GM11168 (cell line): ENCODE results near the gene ZBTB20.

Experiments used
- in situ Hi-C: fragments of 300-500 bp; cut with MboI; formaldehyde crosslinking; loops from one replicate; pipeline ENCODE4 v1.12.0; 2022; ENCODE audit warnings: low sequenced_read_pairs; ENCODE audit not compliant: unreplicated experiment

Gene ZBTB20

DNA sequence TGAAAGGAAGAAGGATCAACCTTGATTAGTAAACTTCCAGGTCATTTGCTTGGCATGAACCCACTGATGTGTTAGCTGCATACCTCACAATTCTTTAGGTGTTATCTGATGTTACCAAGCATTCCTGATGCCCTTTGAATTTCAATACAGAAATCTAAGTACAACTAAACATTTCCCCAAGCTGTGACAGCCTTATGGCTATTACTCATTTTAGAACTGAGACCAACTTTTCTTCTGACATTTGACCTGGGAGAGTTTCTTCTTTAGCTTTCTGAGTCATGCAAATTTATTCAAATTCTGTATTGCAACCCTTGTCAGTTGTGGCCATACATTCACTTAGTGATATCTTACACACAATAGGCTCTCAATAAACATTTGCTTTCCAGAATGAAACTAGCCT lies 729.0 kb downstream of the ZBTB20 start:
- in situ Hi-C loops: no loop called here

DNA sequence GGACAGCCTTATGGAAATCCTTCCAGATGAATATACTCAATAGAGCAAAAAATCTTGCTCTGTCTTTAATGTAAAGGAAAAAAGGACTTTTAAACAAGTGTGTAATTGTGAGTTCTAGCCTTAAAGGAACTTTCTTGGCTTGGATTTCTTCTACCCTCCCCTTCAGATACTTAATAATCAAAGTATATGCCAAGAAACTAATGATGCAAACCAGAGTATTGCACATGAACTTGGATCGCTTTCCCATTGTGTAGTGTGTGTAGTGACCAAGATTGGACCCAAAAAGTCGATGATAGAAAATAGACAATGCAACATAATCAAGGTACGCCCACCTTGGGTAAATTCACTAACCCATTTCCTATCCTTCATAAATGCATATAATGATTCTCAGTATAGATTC lies 729.4 kb downstream of the ZBTB20 start:
- in situ Hi-C loops: no loop called here

DNA sequence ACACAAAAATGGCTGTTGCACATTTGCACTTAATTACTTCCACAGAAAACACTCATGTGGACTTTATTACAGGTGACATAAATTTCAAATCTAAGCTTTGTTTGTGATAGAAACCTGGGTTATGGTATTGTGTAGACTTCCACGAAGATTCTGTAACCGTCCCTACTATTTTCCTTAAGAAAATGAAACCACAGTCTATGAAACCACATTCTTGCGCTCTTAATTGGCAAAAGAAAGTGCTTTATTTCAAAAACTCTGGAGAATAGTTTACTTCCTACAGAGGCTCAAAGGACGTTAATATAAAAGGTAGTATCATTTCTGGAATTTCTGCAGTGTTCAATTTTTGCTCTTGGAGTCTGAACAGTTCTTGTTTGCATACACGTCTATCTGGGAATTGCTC lies 729.8 kb downstream of the ZBTB20 start:
- in situ Hi-C loops: no loop called here

DNA sequence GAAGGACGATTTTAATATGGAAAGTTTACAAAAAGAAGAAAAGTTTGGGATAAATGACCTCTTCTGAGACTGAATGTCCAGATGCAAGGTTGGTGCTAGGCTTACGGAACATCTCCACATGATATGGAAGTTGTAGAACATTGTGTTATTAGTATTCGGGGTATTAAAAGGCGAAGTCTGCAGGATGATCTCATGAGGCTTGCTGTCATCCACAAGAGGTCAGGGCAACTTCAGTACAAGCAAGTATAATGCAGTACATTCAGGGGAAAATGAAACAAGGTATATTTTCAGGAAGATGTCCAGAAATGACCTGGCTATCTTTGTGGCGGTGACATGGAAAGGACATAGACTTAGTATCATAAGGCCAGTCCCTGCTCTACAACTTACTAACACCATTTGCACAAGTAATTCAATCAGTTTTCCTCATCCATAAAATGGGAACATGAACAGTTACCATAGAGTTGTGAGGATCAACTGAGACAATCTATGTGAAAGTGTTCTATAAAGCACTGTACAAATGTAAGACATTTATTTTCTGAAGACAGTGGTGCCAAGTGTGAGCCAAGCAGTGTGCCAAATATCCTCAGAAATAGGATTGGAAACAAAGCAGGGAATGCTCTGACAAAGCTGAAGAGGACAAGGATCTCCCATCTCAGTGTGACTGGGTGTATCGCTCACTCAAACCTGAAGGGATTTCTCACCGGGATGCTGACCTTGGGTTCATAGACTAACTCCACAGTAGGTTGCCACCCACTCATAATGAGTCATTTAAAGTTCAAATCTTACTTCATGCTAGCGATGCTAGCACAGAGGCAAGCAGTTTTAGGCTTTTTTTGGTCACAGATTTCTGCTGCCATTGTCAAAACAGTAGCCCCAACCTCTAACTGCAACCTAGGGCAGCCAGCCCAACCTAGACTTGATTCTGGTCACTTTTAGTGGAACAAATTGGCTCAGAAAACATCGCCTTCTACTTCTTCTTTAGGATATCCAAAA lies 735.0 kb downstream of the ZBTB20 start:
- in situ Hi-C loops: no loop called here

DNA sequence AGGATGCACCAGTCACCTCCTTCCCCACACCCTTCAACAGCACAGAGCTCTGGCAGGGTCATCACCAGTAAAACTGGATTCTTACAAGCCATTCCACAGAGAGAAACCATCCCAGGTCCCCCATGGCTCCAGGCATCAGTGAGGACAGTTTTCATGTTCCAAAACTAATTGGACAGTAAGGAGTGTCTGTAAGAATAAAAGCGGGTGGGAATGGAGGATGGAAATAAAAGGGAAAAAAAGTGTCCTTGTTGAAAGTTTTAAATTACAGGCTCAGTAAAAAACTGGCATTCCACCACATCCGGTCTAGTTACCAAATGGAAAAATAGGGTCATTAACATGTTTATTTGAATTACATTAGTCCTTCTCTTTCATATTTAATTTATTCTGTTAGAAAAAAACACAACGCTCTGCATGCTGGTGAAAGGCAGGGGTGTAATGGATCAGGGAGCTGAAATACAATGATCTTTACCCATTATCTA lies 735.9 kb downstream of the ZBTB20 start:
- in situ Hi-C loops: no loop called here

DNA sequence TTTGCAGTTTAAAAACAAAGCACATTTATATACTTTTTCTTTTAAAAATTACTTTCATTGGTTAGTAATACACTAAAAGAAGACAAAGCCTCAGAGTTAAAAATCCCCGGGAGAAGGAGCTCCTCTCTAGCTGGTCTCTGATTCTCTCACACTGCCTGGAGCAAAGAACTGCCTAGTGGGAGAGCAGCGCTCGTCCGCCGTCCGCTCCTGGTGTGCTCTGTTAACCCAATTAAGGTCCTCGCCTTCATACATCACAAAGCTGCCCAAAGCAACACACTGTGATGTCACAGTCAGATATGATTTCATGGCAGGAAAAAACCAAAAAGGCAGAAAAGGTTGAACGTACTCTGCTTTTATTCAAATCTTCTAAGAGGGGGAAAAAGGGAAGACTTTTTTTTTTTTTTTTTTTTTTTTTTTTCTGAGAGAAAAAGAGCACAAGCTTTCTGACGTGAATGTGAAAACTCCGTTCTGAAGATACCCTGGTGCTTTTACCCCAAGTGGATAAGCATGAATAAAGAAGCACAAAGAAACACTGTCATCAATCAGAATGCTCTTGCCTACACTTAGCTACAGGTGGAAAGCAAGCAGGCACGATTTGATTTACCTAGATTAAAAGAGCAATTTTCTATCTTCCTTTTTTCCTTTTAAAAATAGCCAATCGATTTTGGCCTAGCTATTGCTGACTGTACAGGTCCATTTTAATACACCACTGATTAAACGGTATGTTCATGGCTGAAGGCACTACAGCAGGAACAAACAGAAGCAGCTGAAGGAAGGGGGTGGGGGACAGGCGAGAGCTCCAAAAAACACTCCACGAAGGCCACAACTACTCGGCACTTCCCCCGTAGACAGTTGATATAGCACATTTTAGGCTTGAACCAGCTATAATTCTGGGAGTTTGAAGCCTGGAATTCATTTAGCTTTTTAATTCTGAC lies 738.1 kb downstream of the ZBTB20 start:
- in situ Hi-C loops: no loop called here

DNA sequence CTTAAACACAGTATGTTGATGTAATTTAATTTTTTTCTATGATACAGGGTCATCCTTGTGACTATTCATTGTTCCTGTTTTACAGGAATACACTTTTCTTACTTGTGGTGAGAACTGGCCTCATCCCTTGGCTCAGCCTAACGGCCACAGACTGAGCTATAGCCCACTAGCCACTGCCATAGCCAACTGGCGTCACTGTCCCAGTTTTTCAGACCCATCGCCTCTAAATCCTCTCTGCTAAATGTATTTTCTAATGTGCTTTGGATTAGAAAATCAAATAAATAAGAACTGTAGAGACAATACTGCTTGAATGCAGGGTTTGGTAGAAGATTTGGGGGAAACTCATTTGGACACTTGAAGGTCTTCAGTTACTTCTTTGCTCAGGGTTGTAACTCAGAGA lies 740.2 kb downstream of the ZBTB20 start:
- in situ Hi-C loops: no loop called here

DNA sequence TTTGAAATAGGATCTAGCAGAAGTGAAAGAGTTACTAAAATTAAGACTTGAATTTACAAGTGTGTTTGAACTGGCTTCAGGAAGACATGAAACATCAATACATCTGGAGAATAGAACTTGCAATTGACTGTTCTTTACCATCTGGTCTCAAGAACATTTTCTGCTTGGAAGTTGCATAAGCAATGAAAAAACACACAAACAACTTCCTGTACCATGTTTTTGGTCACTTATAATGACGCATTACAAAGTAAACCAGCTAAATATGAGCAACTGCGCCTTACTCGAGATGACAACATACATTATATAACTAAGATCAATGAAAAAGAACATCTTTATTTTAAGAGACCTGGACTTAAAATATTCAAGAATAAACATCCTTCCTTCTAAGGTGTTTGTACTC lies 740.8 kb downstream of the ZBTB20 start:
- in situ Hi-C loops: no loop called here

DNA sequence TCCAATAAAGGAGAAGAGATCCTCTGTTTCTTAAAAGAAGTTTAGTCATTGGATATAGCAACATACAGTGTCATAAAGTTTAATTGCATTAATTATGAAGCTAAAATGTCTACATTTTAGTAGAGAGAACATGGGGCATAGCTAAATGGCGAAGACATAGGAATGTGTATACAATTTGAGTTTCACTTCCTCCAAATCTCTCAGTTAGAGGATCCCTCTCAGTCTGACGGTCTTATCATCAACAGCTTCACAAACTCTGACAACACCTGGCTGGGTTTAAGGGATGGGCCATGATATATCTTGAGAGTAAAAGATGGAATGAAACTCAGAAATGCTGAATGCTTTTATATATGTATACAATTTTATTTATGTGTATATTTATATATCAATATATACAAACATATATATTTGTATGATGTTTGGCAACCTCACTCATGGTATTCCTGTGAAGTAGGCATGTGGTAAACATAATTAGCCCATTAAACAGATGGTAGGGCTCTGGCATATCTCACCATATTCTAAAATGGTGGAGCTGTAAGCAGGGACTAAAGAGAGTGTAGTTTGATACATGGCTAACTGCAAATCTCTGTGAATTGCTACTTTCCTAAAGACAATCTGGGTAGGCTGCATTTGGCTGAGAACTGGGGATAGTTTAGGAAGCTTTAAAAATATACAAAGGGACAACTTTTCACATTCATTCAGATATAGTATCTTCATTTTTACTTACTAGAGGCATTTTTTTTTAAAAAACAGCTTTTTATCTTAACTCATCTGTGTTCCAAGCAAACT lies 741.7 kb downstream of the ZBTB20 start:
- in situ Hi-C loops: no loop called here

DNA sequence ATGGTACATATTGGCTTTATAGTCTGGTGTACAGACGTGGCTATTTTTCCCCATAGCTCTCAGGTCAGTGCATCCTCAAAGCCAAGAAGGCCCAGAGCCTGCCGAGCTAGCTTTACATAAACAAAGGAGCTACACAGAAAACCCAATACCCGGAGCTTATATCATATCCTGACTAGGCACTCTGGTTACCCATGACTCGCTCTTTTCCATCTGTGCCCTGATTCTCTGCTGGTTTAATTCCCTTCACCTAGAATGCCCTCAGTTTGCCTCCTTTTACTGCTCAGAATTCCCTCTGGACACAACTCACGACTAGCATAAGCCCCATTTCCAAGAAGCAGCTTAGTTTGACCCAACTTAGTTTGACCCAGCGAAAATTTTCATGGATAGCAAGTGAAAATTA lies 742.5 kb downstream of the ZBTB20 start:
- in situ Hi-C loops: no loop called here

DNA sequence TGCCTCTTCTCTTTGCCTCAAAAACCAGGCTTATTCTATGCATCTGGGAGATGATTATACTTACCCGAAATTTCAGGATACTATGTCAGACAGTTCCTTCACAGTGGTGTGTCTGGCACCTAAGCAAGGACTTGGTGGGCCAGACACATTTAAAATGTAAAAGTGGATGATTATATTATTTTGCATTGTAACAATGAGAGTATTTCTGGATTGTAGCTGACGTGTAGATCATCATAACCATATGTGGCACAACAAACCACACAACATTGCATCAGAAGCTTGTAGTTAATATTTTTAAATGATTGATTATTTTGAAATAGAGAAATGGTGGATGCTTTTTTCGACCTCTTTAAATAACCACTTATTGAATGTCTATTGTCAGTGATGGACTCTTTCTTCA lies 744.2 kb downstream of the ZBTB20 start:
- in situ Hi-C loops: no loop called here

DNA sequence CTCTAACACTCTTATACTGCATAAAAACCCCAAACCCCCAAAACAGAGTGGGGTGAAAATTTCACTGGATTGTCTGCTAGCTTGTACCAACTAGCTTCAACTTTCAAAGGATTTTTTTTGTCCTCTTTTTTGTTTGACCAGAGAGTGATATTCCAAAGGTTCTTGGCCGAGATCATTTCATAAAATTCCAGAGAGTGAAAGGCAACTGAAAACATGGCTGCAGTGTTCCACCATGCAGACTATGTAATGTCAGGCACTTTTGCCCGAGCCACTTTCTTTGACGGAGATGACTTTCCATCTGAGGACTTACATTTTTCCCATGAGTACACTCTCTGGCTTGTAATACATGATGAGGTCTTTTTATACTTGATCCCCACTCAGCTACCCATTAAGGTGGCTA lies 745.7 kb downstream of the ZBTB20 start:
- in situ Hi-C loops: no loop called here

DNA sequence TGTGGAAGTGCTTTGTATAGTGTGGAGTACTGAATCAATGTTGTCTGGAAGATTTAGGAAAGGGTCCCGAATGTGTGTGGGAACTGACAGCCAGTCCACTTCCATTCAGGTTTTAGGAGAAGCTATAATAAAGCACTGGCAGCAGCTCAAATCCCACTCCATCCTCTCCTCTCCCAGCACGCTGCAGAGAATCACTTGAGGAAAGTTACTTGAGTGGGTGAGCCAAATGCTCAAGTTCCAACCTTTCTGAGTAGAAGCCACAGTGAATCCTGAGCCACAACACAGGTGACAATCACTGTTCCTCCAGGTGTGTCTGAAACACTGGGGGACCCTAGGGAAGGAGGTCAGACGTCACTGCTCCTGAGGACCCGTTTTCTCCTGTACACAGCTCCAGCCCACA lies 746.7 kb downstream of the ZBTB20 start:
- in situ Hi-C loops: no loop called here

DNA sequence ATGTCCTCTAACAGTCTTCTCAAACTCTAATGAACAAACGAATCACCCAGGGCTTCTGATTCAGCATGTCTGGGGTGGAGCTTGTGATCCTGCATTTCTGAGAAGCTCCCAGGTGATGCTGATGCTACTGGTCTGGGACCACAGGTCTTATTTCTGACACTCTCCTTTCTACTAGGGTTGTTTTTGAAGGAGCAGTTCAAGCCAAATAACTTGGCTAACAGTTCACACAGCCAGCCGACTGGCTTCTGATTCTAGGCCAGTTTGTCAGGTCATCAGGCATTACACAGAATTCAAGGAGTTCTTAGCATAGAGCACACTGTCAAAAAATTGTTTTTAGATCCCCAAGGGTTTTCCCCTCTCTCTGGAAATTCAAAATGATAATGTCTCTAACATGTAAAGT lies 752.5 kb downstream of the ZBTB20 start:
- in situ Hi-C loops: no loop called here

DNA sequence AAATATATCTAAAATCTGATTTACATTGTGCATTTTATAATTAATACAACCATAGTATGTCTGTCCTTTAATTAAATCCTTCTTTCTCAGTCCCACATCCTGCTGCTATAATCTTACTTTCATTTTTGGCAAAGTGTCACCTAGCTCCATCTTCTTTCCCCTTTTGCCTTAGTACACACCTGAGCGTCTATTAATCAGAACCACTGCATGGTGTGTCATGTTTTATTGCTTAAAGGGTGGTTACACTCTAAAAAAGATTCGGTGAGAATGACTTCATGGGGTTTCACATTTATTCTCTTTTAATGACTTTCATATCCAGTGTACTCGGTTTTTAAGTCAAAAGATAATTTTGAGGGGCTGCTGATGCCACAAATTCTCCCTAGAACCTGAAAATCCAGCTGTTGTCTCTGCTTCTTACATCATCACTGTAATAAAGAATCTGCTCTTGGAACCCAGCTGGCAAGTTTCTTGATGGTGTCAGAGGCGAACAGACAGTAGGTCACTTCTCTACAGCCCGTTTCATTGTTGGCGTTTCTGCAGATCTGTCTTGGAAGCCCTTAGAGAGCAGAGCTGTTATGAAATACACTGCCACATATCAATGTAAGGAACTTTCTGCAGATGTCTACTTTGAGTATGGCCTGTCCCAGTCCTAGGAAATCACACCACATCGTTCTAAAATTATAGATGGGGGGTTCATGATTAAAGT lies 753.6 kb downstream of the ZBTB20 start:
- in situ Hi-C loops: no loop called here

DNA sequence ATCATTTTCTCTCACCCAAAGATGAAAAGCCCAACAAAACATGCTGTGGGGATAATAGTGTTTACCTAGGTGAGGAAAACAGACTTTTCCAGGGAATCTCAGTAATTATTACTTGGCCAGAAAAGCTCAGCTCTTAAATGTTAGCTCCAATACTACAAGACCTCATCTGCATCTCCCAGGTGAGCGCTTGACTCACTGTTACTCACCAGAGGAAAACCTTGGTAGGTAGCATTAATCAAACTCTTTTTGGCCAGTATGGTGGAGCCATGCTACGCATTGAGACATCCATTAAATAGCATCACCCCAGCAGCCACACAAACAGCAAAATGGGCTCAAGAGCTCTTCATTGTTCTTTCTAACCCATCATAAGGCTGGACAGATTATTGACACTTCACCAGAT lies 754.3 kb downstream of the ZBTB20 start:
- in situ Hi-C loops: no loop called here

DNA sequence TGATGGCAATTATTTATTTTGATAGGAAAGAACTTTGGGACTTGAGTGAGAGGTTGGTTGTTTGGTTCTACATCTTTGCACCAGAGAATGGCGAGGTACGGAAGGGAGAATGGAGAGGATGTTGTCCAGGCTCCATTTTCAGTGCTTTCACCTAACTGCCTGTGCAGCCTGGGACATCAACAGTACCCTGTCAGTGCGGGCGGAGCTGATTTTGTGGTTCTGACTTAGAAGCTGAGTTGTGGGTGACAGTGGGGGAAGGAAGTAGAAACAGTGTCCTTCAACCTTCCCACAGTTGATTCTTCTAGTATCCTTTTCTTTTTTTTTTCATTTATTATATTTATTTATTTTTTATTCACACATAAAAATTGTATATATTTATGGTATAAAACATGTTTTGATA lies 757.9 kb downstream of the ZBTB20 start:
- in situ Hi-C loops: no loop called here

DNA sequence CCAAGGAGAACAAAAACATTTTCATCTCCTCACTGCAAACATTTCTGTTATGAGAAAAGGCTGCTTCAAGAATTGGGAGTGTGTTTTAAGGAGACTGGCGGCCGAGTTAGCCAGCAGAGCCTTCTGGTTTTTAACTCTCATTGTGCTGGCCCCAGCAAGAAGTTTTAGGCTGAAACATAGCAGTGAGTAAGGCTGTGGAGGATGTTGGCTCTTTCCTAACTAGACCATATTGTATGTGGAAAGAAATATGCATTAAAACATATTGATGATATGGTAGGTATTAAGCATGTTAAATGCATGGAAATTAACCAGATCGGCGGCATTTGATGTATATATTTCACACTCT lies 762.6 kb downstream of the ZBTB20 start:
- in situ Hi-C loops: no loop called here

DNA sequence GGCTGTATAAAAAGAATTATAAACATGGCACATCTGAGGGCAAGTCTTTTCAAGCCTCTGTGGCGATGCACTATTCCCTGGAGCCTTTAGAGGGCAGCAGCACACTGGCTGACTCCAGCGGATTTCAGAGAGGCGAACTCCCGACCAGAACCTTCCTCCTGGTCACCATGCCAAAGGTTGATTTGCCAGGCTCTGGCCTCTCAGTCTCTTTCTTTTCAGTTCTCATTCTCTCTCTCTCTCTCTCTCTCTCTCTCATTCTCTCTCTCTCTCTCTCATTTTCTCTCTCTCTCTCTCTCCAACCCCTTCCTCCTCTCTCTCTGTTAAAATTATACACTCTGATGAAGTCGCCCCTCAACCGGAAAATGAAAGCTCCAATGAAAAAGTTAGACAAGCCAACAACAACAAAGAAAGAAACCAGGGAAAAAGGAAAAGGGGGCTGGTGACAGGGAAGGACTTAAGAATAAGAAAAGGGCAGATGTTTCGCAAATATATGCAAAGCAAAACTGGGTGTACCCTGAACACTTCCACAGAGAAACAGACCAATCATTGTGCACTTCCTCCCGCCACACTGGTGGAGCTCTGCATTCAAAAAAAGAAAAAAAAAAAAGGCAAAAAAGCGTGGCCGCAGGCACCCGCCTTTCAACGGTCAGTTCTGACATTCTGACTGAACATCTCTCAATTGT lies 763.1 kb downstream of the ZBTB20 start:
- in situ Hi-C loops: no loop called here
